GM21528 (cell line): ENCODE measurements around the gene LRRC45.

Experiments
- ATAC-seq: cut with Tn5 transposase; IDR thresholded peaks from one replicate; pipeline ENCODE4 v1.9.1; 2021; ENCODE audit warnings: mild to moderate bottlenecking, moderate library complexity; ENCODE audit not compliant: unreplicated experiment, low FRiP score

The LRRC45 gene

GRCh38 chr17:81993729-81994592 lies 29.1 kb upstream of the LRRC45 start:
- no peak for ATAC-seq

GRCh38 chr17:81994593-81995462 lies 28.3 kb upstream of the LRRC45 start:
- ATAC-seq, result no peak

- ATAC-seq, result no peak
These were observed 27.5 kb upstream of the LRRC45 start for GRCh38 chr17:81995463-81996231.

GRCh38 chr17:81996232-81996756 lies 26.8 kb upstream of the LRRC45 start:
- ATAC-seq, result no peak

- ATAC-seq, result no peak
These were observed 26.2 kb upstream of the LRRC45 start for GRCh38 chr17:81996757-81997441.

DNA sequence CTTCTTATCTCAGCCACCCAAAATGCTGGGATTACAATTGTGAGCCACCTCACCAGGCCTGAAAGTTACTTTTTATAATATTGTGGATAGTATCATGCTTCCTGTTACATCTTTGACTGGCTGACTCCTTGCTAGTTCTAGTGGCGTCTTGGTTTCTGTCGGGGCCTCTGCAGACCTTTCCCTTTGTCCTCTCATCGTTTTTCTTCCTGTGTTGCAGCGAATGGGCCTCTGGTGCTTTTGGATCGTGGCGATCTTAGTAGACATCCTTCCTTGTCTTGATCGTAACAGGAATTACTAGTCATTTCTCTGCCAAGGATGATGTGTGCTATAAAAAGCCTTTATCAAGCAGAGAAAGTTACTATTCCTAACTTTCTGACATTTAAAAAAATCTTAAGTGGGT lies 24.9 kb upstream of the LRRC45 start:
- ATAC-seq, result no peak

DNA sequence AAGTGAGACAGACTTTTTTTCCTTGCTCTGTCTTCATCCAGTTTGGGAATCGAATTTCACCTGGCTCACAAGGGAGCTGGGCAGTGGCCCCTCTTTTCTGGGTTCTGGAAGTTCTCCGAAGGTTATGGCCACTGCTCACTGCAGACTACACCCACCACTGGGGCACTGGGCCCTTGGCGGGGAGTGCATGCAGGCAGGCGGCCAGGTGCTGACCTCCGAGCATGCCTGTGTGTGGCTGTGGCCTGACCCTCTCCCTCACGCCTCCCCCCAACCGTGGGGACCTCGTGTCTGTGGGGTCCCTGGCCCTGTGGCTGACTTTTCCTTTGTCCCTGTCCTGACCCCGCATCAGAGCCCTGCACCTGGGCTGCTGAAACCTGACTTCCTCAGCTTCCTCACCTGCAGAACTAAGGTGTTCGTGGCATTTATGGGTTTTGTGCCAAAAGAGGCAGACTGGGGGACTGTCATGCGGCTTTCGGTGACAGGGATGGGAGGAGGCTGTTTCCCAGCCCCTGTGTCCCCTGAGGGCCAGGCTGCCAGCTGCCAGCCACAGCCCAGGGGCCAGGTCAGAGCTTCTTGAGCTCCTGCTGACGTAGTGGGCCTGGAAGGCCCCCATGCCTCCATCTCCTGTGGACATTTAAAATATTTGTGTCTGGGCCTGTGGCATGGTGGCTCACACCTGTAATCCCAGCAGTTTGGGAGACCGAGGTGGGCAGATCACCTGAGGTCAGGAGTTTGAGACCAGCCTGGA lies 24.2 kb upstream of the LRRC45 start:
- ATAC-seq, result no peak

DNA sequence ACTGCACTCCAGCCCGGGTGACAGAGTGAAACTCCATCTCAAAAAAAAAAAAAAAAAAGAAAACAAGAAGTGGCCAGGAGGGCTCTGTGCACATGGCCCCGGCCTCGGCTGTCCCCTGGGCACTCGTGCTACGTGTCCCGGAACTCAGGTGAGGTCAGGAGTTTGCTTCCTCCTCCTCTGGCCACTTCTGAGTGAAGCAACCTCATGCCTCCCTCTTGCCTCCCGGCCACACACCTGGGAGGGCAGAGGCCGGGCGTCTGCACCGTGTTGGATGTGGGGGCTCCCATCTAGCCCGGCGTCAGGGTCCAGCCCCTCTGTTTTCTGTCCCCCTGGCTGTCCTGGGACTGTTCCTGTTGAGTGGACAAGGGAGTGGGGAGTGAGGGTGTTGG lies 23.5 kb upstream of the LRRC45 start:
- ATAC-seq, result no peak

GRCh38 chr17:81999976-82000802 lies 22.9 kb upstream of the LRRC45 start:
- ATAC-seq, result no peak

GRCh38 chr17:82000803-82001570 lies 22.1 kb upstream of the LRRC45 start:
- ATAC-seq, result no peak

DNA sequence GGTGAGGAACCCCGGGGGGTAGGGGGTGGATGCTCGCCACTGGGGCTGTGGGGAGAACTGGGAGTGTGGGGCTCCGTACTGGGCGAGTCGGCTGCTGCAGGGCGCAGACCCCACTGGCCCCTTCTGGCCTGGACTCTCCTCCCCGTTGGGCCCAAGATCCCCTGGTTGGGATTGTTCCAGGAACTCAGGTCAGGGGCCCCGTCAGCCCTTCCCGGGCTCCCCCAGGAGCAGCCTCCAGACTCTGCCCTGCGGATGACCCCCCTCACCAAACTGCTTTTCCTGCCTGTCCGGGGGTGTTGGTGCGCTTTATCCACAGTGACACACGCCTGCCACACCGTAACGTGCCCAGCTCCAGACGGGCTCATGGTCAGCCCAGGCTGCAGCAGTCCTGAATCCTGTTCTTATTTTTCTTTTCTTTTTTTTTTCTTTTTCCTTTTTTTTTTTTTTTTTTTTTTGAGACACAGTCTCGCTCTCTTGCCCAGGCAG lies 21.5 kb upstream of the LRRC45 start:
- ATAC-seq, result no peak

DNA sequence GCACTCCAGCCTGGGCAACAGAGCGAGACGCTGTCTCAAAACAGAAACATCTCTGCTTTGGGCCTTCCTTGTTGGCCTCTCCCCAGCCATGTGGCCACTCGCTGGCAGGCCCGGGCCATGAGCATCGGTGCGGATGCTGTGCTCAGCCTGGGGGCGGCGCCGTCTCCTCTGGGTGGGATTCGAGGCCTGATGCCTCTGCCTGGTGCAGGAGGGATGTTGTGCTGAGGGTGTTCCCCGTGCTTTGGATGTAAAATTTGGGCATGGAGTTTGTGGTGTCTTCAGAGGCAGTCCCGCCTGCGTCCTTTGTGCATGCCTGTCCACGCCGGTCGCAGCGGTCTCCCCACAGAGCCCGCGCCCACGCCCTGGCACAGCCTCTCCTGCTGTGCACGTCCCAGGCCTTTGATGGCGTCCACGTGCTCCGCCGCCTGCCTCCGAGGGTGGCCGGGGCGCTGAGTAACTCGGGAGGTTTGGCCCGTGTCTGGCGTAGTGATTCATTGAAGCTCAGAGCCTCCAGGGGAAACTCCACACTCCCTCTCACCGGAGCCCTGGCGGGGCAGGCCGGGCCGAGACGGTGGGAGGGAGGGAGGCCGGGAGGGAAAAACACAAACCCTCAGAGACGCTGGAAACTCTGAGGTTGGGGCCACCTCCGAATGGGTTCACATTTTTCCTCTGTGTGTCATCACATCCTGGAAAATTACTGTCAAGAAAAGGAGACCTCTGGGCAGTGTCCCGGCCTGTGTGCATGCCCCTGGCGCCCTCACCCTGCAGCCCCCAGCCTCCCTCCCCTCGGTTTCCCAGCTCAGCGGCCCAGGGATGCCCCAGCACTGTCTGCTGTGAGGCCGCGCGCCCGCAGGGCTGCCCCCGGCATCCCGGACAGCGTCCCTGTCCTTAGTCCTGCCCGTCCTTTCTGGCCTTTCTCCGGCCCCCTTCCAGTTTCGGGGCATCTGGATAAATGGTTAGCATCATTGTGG lies 19.4 kb upstream of the LRRC45 start:
- no peak for ATAC-seq

DNA sequence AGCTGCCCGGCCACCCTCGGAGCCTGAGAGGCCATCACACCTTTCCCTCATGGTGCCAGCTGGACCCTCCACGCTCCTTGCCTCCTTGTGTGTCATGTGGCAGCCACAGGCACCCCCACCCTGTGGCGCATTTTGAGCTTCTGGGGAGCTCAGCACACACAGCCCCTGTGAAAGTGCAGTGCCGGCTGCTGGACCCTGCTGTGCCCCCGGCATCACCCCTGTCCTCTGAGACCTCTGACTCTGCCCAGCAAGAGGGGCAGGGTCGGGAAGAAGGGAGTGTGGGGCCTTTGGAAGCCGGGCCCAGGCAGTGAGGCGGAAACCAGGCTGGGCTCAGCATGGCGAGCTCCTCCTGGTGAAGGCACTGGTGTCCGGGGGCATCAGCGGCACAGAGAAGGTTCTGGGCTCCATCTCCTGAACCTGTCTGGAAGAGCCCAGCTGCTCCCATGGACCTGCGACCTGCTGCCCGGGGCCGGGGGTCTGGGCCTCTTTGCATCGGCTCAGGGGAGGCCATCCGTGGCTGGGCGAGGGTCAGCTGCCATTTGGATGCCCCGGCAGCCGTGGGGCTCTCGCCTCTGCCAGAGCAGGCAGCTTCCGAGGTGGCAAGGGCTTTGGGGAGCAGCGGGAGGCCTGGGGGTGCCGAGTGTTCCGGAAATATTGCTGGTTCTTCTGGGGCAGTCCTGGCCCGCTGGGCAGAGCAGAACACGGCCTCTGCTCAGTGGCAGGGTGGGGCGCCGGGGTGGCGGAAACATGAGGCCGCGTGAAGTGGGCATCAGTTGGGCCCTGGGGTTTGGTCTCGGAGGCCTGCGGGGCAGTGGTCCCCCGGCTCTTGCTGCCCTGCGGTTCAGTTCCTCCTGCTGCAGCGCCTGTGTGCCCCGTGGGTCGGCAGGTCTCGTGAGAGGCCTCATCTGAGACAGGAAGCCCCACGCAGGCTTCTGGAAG lies 18.3 kb upstream of the LRRC45 start:
- no peak for ATAC-seq

DNA sequence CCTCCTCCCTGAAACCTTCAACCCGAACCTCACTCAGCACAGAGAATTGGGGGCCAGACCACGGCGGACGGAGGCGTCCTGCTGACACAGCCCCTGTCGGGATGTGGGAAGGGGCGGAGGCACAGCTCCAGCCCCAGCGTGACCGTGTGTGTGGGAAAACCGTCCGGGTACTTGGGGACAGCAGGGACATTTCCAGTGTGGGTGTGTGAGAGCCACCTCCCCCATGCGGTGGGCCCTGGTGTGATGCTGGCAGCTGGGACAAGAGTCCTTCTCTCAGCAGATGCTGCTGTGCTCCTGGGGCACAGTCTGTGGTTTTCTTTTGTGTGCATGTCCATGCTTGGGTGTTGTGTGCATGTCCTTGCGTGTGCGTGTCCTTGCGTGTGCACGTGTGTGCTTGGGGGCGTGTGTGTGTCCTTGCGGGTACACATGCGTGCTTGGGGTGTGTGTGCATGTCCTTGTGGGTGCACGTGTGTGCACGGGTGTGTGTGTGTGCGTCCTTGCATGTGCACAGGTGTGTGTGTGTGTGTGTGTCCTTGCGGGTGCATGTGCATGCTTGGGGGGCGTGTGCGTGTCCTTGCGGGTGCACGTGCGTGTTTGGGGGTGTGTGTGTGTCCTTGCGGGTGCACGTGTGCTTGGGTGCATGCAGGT lies 17.3 kb upstream of the LRRC45 start:
- ATAC-seq, result no peak
